ENCODE measurements around the gene HTRA1.

HTRA1 gene

DNA sequence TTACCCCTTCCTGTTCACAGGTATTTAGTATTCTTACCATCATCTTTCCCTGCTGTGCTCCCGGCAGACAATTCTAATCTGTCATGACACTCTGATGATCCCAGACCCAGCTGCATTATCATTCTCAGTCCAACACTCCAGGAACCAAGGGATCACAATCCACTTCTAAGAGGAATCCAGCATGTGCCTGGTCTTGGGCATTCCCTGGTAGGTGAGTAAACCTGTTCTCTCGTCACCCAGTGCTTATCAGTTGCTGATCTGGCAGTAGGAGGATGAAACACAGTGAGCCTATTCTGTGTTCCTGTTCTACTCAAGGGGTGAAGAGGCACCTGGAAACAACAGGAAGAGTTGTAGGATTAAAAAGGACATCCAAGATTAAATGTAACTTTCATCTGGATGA is 97.9 kb downstream of the HTRA1 start:
- no peak for DNase-seq

DNA sequence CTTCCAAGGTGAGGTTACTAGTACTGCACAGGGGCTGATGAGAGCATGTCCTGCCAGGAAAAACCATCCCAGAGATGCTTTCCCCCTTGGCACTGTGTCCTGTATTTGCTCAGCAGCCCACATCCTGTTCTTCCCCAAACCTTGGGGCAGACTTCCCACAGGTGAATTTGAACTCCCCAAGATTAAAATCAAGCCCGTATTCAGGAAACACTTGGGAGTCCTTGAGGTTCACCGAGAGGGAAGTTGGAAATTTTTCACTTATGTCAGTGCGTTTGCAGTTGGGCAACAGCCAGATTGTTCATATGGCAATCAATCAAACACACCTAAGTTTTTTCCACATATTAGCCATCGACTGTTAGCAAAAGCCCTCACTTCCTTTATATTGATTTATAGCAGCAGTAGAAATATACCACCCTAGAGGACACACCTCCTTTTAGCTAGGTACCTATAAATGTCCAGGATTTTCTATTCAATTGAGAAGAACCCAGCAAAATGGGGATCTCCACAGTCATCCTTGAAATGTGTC is 99.0 kb downstream of the HTRA1 start, which contains the start of gene DMBT1:
Gene DMBT1 (plus strand): TSS at position 476 of the 526 bp plus-strand sequence. CDS start 17 bp downstream, at position 493.
- DNase-seq = no peak

DNA sequence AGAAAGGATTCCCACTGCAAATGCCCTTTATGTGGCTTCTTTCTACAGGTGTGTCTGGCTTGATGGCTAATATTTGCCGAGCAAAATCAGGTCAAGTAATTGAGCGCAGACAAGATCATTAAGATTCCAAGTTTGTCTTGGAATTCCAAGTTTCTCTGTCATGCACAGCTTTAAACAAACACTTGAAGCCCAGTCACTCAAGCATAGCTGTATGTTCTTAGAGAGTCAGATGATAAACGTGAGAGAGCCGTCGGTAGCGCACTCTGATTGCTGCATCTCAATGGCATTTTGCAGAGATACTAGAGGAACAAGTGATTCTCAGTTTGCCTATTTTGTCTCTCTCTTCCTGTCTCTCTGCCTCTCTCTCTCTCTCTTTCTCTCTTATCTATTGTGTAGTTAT is 99.9 kb downstream of the HTRA1 start:
- no peak for DNase-seq

DNA sequence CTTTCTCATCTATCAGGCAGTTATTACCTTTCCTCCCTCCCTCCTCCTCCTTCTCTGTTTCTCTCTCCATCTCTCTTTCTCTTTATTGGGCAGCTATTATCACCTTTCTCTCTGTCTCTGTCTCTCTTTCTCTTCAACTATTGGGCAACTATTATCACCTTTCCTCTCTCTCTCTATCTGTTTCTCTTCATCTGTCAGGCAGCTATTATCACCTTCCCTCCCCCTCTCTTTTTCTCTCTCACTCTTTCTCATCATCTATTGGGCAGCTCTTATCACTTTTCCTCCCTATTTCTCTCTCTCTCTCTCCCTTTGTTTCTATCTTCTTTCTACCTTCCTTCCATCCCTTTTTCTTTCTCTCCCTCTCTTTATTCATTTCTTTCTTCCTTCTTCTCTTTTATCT is 100.4 kb downstream of the HTRA1 start:
- DNase-seq = no peak

Measured in AML-193 (cell line).